ENCODE data around the gene PTP4A2.

- TF ChIP-seq CTCF (IDR thresholded peaks at IDR 0.05) (no peak), POLR2AphosphoS5 (IDR thresholded peaks at IDR 0.05) (peak; percentile 93 to 97 (median 97)), EP300 (IDR thresholded peaks at IDR 0.05) (peak; percentile 93), POLR2A (IDR thresholded peaks at IDR 0.05) (no peak)
These were observed 16.6 kb upstream of the PTP4A2 start for GRCh38 chr1:31954607-31955283.
